22Rv1 (cell line): ENCODE measurements around the gene THSD4.

Experiments
- CTCF ChIP-seq: fragments of 450-650 bp; IDR thresholded peaks from 2 replicates; pipeline ENCODE4 v1.5.1; 2017; ENCODE audit warnings: mild to moderate bottlenecking
- ZFX ChIP-seq: fragments of 450-650 bp; IDR thresholded peaks from 2 replicates; pipeline ENCODE4 v1.6.1; 2017; ENCODE audit warnings: antibody characterized with exemption, borderline replicate concordance

DNA sequence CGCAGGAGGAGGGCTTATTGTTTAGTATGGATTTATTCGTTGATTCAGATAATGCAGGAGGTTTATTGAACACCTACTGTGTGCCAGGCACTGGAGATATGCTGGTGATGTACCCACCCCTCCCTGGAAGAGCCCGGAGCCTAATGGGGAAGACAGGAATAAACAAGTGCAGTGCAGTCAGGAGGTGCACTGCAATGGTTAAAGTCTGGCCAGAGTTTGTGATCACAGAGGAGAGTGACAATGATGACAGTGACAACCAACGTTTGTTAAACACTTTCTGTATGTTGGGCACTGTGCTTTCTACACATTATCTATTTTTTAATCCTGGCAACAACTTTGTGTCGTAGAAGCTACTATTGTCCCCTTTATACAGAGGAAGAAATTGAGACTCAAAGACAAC lies 70.4 kb downstream of the THSD4 start:
- no peak for TF ChIP-seq CTCF
- TF ChIP-seq ZFX, result no peak
